Stimulated activated CD8-positive, alpha-beta memory T cell treated with anti-CD3 and anti-CD28 coated beads, Interleukin-12 subunit alpha, Interleukin-12 subunit beta, amount 100 ng/mL, for 1 hour (primary cell): ENCODE results near the gene SPRED2.

ENCODE experiments used
- DNase-seq: peaks from one replicate; pipeline ENCODE4 v3.0.0-alpha.2; 2020; ENCODE audit warnings: low read depth

SPRED2 gene

GRCh38 chr2:65277118-65277517 is 155.3 kb downstream of the SPRED2 start:
- no peak for DNase-seq

DNA sequence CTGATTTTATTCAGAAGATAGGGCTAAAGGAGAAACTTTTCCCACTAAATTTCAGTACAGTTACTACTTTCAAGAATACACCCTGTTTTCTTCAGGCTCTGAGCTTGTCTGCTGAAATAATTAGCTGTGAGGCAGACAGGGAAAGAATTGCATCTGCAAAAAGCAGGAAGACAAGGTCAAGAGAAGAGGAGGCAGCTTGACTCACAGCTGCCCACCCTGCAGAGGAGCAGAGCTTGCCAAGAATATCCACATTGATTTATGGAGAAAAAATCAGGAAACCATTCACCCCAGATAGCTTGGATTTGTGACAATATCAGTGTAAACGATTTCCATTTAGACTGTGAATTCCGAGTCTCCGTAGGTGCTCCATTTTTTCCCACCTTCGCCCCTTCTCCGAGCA is 155.8 kb downstream of the SPRED2 start:
- no peak for DNase-seq

- no peak for DNase-seq
These were observed 157.1 kb downstream of the SPRED2 start for GRCh38 chr2:65275141-65275915.

GRCh38 chr2:65273344-65273743 is 159.1 kb downstream of the SPRED2 start:
- no peak for DNase-seq

DNA sequence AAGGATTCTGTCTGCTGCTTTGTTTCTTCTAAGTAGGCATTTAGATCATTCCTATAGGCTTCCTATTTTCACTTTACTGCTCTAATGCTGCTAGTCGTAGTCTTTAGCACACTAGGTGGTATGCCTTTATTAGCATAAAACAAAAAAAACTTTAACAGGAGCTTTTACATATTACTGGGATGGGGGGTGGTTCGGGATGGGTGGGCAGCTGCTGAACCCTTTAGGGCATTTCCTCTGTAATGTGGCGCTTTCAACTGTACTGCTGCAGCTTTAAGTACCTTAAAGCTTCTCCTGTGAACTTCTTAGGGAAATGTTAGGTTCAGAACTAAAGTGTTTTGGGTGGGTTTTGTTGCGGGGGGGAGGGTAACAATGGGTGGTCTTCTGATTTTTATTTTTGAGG is 163.4 kb downstream of the SPRED2 start:
- DNase-seq: no peak

GRCh38 chr2:65267008-65267407 is 165.4 kb downstream of the SPRED2 start:
- no peak for DNase-seq

GRCh38 chr2:65265671-65266045 is 166.7 kb downstream of the SPRED2 start:
- DNase-seq: no peak

DNA sequence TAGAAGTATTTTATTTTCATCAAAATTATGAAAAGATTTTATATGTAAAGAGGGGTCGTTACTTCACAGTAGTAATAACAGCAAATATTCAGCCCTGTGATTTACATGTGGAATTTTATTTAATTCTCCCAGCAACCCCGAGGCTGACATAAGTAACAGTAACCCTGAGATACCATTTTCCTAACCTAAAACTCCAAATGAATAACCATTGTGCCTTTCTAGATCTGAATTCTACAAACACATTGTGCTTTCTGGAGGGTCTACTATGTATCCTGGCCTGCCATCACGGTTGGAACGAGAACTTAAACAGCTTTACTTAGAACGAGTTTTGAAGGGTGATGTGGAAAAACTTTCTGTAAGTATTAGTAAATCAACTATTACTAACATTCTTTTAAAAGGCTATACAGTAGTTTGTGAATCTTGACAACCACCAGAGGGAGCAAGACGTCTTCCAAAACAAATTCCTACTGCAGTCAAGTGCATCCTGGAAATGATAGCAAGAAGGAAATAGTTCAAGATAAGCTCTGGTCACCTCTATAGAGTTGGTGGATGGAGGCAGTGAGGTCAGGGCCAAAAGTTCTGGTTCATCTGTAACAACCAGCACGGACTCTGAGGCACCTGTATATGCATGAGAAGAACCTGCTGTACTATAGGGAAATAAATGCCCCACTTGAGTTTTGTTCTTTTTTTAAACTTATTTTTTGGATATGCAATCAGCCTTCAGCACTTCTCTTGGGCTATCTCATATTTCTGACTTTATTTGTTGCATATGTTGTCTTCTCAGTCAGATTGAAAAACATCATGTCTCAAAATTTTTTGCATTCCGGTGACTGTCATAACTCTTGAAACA is 167.4 kb downstream of the SPRED2 start:
- DNase-seq: no peak

- DNase-seq: no peak
These were observed 168.4 kb downstream of the SPRED2 start for GRCh38 chr2:65263986-65264385.

GRCh38 chr2:65263262-65263661 is 169.1 kb downstream of the SPRED2 start:
- DNase-seq: no peak

- DNase-seq: no peak
These were observed 170.7 kb downstream of the SPRED2 start for GRCh38 chr2:65261676-65262075.
